ENCODE measurements around the gene GTF3A. TPM values are rescaled to one million over a fixed set of nuclear protein-coding genes. Genes with fewer than 3 reads are reported as not detected.

Gene GTF3A
- total and polyA plus RNA-seq, 9 of the 15 experiments (the other 6 are each of a cell fraction or from before 2014, with no cell fraction given): 47.5 to 303 (median 174) TPM

GRCh38 chr13:27379694-27380641 lies 44.5 kb upstream of the GTF3A start (continued):
- TF ChIP-seq REST (IDR thresholded peaks at IDR 0.05; ENCODE audit: borderline replicate concordance): peak; percentile 35; the same call in 1 of the 2 replicates
- TF ChIP-seq REST (CRISPR knock-in tag; IDR thresholded peaks at IDR 0.05; ENCODE audit: low read depth): no peak
- TF ChIP-seq C11orf30 (IDR thresholded peaks at IDR 0.05; ENCODE audit: low read depth): peak; percentile 46; the same call in 1 of the 2 replicates
- TF ChIP-seq, protein P1, sequence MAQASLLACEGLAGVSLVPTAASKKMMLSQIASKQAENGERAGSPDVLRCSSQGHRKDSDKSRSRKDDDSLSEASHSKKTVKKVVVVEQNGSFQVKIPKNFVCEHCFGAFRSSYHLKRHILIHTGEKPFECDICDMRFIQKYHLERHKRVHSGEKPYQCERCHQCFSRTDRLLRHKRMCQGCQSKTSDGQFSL (CRISPR knock-in tag; IDR thresholded peaks at IDR 0.05): no peak
- TF ChIP-seq, protein P1 (tag; IDR thresholded peaks at IDR 0.05): no peak
- TF ChIP-seq JUN (IDR thresholded peaks at IDR 0.05; ENCODE audit: borderline replicate concordance, low read depth, low read length): no peak
- no peak for TF ChIP-seq JUN (CRISPR knock-in tag; IDR thresholded peaks at IDR 0.05; ENCODE audit: borderline replicate concordance)
- TF ChIP-seq CTCFL (IDR thresholded peaks at IDR 0.05; ENCODE audit: borderline replicate concordance, insufficient read depth, low read depth, low read length, poor library complexity, severe bottlenecking): peak; percentile 66
- peak; percentile 36 to 64 for TF ChIP-seq RAD21 (CRISPR knock-in tag; conservative IDR thresholded peaks at IDR 0.05 in 1 of 2, IDR thresholded peaks at IDR 0.05 in 1 of 2)
- TF ChIP-seq, protein P2, sequence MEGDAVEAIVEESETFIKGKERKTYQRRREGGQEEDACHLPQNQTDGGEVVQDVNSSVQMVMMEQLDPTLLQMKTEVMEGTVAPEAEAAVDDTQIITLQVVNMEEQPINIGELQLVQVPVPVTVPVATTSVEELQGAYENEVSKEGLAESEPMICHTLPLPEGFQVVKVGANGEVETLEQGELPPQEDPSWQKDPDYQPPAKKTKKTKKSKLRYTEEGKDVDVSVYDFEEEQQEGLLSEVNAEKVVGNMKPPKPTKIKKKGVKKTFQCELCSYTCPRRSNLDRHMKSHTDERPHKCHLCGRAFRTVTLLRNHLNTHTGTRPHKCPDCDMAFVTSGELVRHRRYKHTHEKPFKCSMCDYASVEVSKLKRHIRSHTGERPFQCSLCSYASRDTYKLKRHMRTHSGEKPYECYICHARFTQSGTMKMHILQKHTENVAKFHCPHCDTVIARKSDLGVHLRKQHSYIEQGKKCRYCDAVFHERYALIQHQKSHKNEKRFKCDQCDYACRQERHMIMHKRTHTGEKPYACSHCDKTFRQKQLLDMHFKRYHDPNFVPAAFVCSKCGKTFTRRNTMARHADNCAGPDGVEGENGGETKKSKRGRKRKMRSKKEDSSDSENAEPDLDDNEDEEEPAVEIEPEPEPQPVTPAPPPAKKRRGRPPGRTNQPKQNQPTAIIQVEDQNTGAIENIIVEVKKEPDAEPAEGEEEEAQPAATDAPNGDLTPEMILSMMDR (IDR thresholded peaks at IDR 0.05 in 2 of 3, conservative IDR thresholded peaks at IDR 0.05 in 1 of 3; ENCODE audit: insufficient read depth in 2 of 3, low read depth in 1 of 3, low read length in 3 of 3): peak; percentile 58 to 75 (median 69)
- no peak for TF ChIP-seq HIVEP1 (CRISPR knock-in tag; IDR thresholded peaks at IDR 0.05)

All from K562 (cell line).